Activated CD8-positive, alpha-beta T cell treated with anti-CD3 and anti-CD28 coated beads for 36 hours (primary cell): Measurements from ENCODE around the gene ACER3. TPM values are rescaled to one million over a fixed set of nuclear protein-coding genes. Genes with fewer than 3 reads are reported as not detected.

ENCODE experiments used
- ATAC-seq: fragments of 200-7000 bp; cut with Tn5 transposase; one replicate; pipeline ENCODE4 v1.10.0; 2021; ENCODE audit warnings: mild to moderate bottlenecking, moderate library complexity
- CTCF ChIA-PET: fragments of 350-600 bp; sonication (Branson Sonifier 250); formaldehyde crosslinking; loops from one replicate; lab custom pipeline; 2021; ENCODE audit warnings: antibody characterized with exemption; lab: Charles Lee
- POLR2A ChIA-PET: fragments of 350-600 bp; sonication (Branson Sonifier 250); formaldehyde crosslinking; loops from one replicate; lab custom pipeline; 2021; ENCODE audit warnings: antibody characterized with exemption; lab: Charles Lee
- DNase-seq: peaks from one replicate; pipeline ENCODE4 v3.0.0-alpha.2; 2020
- H3K27ac Mint-ChIP-seq: one replicate; pipeline ENCODE4 v1.8.0; 2021; ENCODE audit warnings: mild to moderate bottlenecking, mixed read lengths
- H3K27me3 Mint-ChIP-seq: one replicate; pipeline ENCODE4 v1.8.0; 2021; ENCODE audit warnings: mixed read lengths
- H3K36me3 Mint-ChIP-seq: one replicate; pipeline ENCODE4 v1.8.0; 2021; ENCODE audit warnings: low read depth, mixed read lengths
- H3K4me1 Mint-ChIP-seq: one replicate; pipeline ENCODE4 v1.8.0; 2021; ENCODE audit warnings: low read depth, mixed read lengths
- H3K4me3 Mint-ChIP-seq: one replicate; pipeline ENCODE4 v1.8.0; 2021; ENCODE audit warnings: mild to moderate bottlenecking, moderate library complexity, mixed read lengths
- H3K9me3 Mint-ChIP-seq: one replicate; pipeline ENCODE4 v1.8.0; 2021; ENCODE audit warnings: mixed read lengths
- intact Hi-C: fragments of 100-400 bp; cut with micrococcal nuclease; formaldehyde crosslinking; loops from one replicate; pipeline ENCODE4 v1.10.0; 2022
- total RNA-seq, 2 experiments: library from RNA; stranded (reverse); gene quantifications; one replicate each; pipeline ENCODE4 v1.2.3, GENCODE V29; 2021
- TF ChIP-seq, protein P1 (sequence below): fragments of 200-600 bp; IDR thresholded peaks from one replicate; pipeline ENCODE4 v1.8.0; 2022; ENCODE audit warnings: antibody characterized with exemption, mild to moderate bottlenecking

Gene ACER3
- total RNA-seq, 2 experiments from 2014 or later: 10.0 to 10.2 TPM

- H3K27me3 Mint-ChIP-seq: no peaks in the 10 kb centered on the region
- no peaks in the 10 kb centered on the region for H3K9me3 Mint-ChIP-seq
- ChIA-PET CTCF (interaction anchor here (0.6 to 3.5 kb wide), 7 partner anchors 19 to 516 kb away, joined by 3 to 23 read pairs (median 5); no protein-coding TSS in a partner anchor), POLR2A (no interaction called here)
- no peak overlapping the region for H3K4me3 Mint-ChIP-seq
- TF ChIP-seq, protein P1, sequence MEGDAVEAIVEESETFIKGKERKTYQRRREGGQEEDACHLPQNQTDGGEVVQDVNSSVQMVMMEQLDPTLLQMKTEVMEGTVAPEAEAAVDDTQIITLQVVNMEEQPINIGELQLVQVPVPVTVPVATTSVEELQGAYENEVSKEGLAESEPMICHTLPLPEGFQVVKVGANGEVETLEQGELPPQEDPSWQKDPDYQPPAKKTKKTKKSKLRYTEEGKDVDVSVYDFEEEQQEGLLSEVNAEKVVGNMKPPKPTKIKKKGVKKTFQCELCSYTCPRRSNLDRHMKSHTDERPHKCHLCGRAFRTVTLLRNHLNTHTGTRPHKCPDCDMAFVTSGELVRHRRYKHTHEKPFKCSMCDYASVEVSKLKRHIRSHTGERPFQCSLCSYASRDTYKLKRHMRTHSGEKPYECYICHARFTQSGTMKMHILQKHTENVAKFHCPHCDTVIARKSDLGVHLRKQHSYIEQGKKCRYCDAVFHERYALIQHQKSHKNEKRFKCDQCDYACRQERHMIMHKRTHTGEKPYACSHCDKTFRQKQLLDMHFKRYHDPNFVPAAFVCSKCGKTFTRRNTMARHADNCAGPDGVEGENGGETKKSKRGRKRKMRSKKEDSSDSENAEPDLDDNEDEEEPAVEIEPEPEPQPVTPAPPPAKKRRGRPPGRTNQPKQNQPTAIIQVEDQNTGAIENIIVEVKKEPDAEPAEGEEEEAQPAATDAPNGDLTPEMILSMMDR: no peak
- ATAC-seq (no peak), DNase-seq (no peak)
- intact Hi-C loops: no loop called here
- H3K36me3 Mint-ChIP-seq: peaks cover 4% of the 10 kb centered on the region
- H3K27ac Mint-ChIP-seq: no peak overlapping the region
- H3K4me1 Mint-ChIP-seq: peaks cover 4% of the 10 kb centered on the region
Observed at GRCh38 chr11:77020734-77021133, 160.0 kb downstream of the ACER3 start.

GRCh38 chr11:77024745-77025144 lies 164.0 kb downstream of the ACER3 start:
- TF ChIP-seq, protein P1: no peak
- ChIA-PET CTCF (interaction anchor here (0.9 kb wide), 1 partner anchor 105 kb away, joined by 3 read pairs; no protein-coding TSS in a partner anchor), POLR2A (no interaction called here)
- intact Hi-C loops: no loop called here
- no peaks in the 10 kb centered on the region for H3K36me3 Mint-ChIP-seq
- H3K4me1 Mint-ChIP-seq: no peaks in the 10 kb centered on the region
- H3K4me3 Mint-ChIP-seq: no peak overlapping the region
- peaks cover 8% of the 10 kb centered on the region for H3K27me3 Mint-ChIP-seq
- no peaks in the 10 kb centered on the region for H3K9me3 Mint-ChIP-seq
- no peak for DNase-seq
- no peak for ATAC-seq
- H3K27ac Mint-ChIP-seq: no peak overlapping the region

GRCh38 chr11:77026221-77026620 lies 165.5 kb downstream of the ACER3 start:
- Mint-ChIP-seq H3K4me3 (no peak overlapping the region), H3K4me1 (no peaks in the 10 kb centered on the region), H3K9me3 (no peaks in the 10 kb centered on the region), H3K27me3 (peaks cover 13% of the 10 kb centered on the region), H3K27ac (no peak overlapping the region), H3K36me3 (no peaks in the 10 kb centered on the region)
- DNase-seq (no peak), ATAC-seq (no peak)
- intact Hi-C loops: no loop called here
- ChIA-PET CTCF (interaction anchor here (1.6 kb wide), 2 partner anchors 19 to 106 kb away, joined by 5 to 8 read pairs; no protein-coding TSS in a partner anchor), POLR2A (interaction anchor here (1.9 kb wide), 1 partner anchor 14 kb away, joined by 5 read pairs; no protein-coding TSS in a partner anchor)
- TF ChIP-seq, protein P1: no peak

DNA sequence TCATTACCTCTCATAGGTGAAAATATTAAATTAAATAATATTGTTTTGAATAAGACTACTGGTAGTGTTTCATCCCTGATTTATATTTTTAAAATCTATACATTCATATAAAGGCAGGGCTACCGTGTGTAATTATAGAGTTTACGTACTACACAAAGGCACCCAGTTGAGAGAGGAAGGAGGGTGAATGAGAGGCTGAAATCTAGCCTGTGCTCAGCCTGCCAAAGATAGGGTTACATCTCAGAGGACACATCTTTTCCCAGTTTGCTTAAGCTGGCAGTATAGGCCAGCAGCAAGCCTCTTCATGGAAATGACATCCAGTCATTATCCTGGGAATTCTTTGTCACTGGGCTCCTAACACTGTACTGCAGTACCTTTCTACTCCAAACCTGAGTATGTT lies 166.0 kb downstream of the ACER3 start:
- TF ChIP-seq, protein P1: no peak
- intact Hi-C loops: no loop called here
- Mint-ChIP-seq H3K27me3 (peaks cover 15% of the 10 kb centered on the region), H3K9me3 (no peaks in the 10 kb centered on the region), H3K4me1 (no peaks in the 10 kb centered on the region), H3K4me3 (no peak overlapping the region), H3K27ac (no peak overlapping the region), H3K36me3 (no peaks in the 10 kb centered on the region)
- ChIA-PET POLR2A (interaction anchor here (0.6 to 1.9 kb wide), 2 partner anchors 13 to 280 kb away, joined by 3 to 5 read pairs; no protein-coding TSS in a partner anchor), CTCF (interaction anchor here (1.0 to 1.6 kb wide), 3 partner anchors 18 to 107 kb away, joined by 3 to 8 read pairs (median 5); no protein-coding TSS in a partner anchor)
- DNase-seq (no peak), ATAC-seq (no peak)

DNA sequence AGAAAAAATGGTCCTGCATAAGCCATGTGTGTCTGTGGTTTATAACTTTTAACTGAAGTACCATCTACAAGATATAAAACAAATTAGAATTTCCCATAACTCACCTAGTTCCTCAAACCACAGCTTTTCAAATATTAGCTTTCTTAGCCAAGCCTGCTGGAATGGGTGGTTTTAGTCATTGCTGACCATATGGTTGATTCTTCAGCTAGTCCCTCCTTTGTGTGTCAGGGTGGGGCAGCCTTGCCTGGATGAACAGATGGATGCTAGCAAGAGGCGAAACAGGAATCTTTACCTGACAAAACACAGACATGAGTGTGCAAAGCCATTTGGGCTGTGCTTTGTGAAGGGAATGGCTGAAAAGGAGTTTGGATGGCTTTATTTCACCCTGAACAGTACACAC lies 166.6 kb downstream of the ACER3 start:
- no peaks in the 10 kb centered on the region for H3K4me1 Mint-ChIP-seq
- TF ChIP-seq, protein P1: no peak
- no peak for ATAC-seq
- H3K36me3 Mint-ChIP-seq: no peaks in the 10 kb centered on the region
- H3K27me3 Mint-ChIP-seq: peaks cover 15% of the 10 kb centered on the region
- ChIA-PET POLR2A (interaction anchor here (0.6 kb wide), 1 partner anchor 280 kb away, joined by 3 read pairs; no protein-coding TSS in a partner anchor), CTCF (interaction anchor here (1.0 to 1.6 kb wide), 2 partner anchors 18 to 100 kb away, joined by 3 to 5 read pairs; no protein-coding TSS in a partner anchor)
- no peaks in the 10 kb centered on the region for H3K9me3 Mint-ChIP-seq
- H3K4me3 Mint-ChIP-seq: no peak overlapping the region
- intact Hi-C loops: no loop called here
- no peak overlapping the region for H3K27ac Mint-ChIP-seq
- DNase-seq: no peak
